GM18517 (cell line): Measurements from ENCODE around the gene ERICH3.

Experiments used
- ATAC-seq: cut with Tn5 transposase; IDR thresholded peaks from one replicate; pipeline ENCODE4 v1.9.1; 2021; ENCODE audit warnings: mild to moderate bottlenecking, moderate library complexity; ENCODE audit not compliant: unreplicated experiment

Gene ERICH3

GRCh38 chr1:74673351-74674111 is at the start of gene ERICH3:
Gene ERICH3, minus strand, starts transcription at chr1:74673792. Its CDS starts 273 bp downstream, at chr1:74673519.
- peak; percentile 54 for ATAC-seq

GRCh38 chr1:74717626-74718025 is 44.0 kb upstream of the ERICH3 start:
- ATAC-seq = no peak

GRCh38 chr1:74716822-74717221 is 43.2 kb upstream of the ERICH3 start:
- no peak for ATAC-seq

GRCh38 chr1:74715806-74716205 is 42.2 kb upstream of the ERICH3 start:
- no peak for ATAC-seq

GRCh38 chr1:74715236-74715502 is 41.6 kb upstream of the ERICH3 start:
- no peak for ATAC-seq

- peak; percentile 65 for ATAC-seq
Observed at GRCh38 chr1:74714429-74715235, 41.0 kb upstream of the ERICH3 start.

GRCh38 chr1:74713849-74714248 is 40.3 kb upstream of the ERICH3 start:
- no peak for ATAC-seq

GRCh38 chr1:74712881-74713280 is 39.3 kb upstream of the ERICH3 start:
- no peak for ATAC-seq

GRCh38 chr1:74703386-74704182 is 30.0 kb upstream of the ERICH3 start:
- ATAC-seq = no peak

GRCh38 chr1:74699331-74699730 is 25.7 kb upstream of the ERICH3 start:
- ATAC-seq = no peak

- ATAC-seq = no peak
Observed at GRCh38 chr1:74697832-74698231, 24.2 kb upstream of the ERICH3 start.

GRCh38 chr1:74693473-74693872 is 19.9 kb upstream of the ERICH3 start:
- ATAC-seq = no peak

- no peak for ATAC-seq
Observed at GRCh38 chr1:74690909-74691308, 17.3 kb upstream of the ERICH3 start.

- no peak for ATAC-seq
Observed at GRCh38 chr1:74690364-74690696, 16.7 kb upstream of the ERICH3 start.

GRCh38 chr1:74689621-74690363 is 16.2 kb upstream of the ERICH3 start:
- peak; percentile 58 for ATAC-seq

- no peak for ATAC-seq
Observed at GRCh38 chr1:74686928-74687327, 13.3 kb upstream of the ERICH3 start.

GRCh38 chr1:74684301-74684700 is 10.7 kb upstream of the ERICH3 start:
- ATAC-seq = no peak

- no peak for ATAC-seq
Observed at GRCh38 chr1:74683656-74684055, 10.1 kb upstream of the ERICH3 start.

- ATAC-seq = no peak
Observed at GRCh38 chr1:74681851-74682250, 8.3 kb upstream of the ERICH3 start.

- ATAC-seq = peak; percentile 82
Observed at GRCh38 chr1:74681449-74681848, 7.9 kb upstream of the ERICH3 start.

GRCh38 chr1:74681001-74681400 is 7.4 kb upstream of the ERICH3 start:
- ATAC-seq = peak; percentile 29
